HS-27A (cell line): Measurements from ENCODE around the gene ADAM11.
"Not testable (repeated sequence)": the region's sequence is repeated elsewhere in the genome, so short reads cannot be mapped to it uniquely, and the experiment has no call there.

Experiments used
- DNase-seq: peaks from one replicate; pipeline ENCODE4 v3.0.0-alpha.2; 2012; ENCODE audit warnings: low read depth, missing footprints

ADAM11 gene

GRCh38 chr17:44758414-44759085, at the start of gene ADAM11:
TSS of gene ADAM11 (plus strand) at chr17:44758988. CDS start at chr17:44759200, 212 bp downstream.
- no peak for DNase-seq

GRCh38 chr17:44719444-44719843, 39.3 kb upstream of the ADAM11 start:
- DNase-seq: no peak

GRCh38 chr17:44722254-44722653, 36.5 kb upstream of the ADAM11 start:
- no peak for DNase-seq

- DNase-seq: not testable (repeated sequence)
Observed at GRCh38 chr17:44726121-44726520, 32.7 kb upstream of the ADAM11 start.

GRCh38 chr17:44733753-44734152, 25.0 kb upstream of the ADAM11 start:
- DNase-seq: no peak

GRCh38 chr17:44734272-44734671, 24.5 kb upstream of the ADAM11 start:
- no peak for DNase-seq

- DNase-seq: no peak
Observed at GRCh38 chr17:44736551-44737240, 22.1 kb upstream of the ADAM11 start.

- DNase-seq: no peak
Observed at GRCh38 chr17:44738214-44738906, 20.4 kb upstream of the ADAM11 start.

- no peak for DNase-seq
Observed at GRCh38 chr17:44741316-44741715, 17.5 kb upstream of the ADAM11 start.

GRCh38 chr17:44745301-44745700, 13.5 kb upstream of the ADAM11 start:
- DNase-seq: no peak

- not testable (repeated sequence) for DNase-seq
Observed at GRCh38 chr17:44745738-44746137, 13.1 kb upstream of the ADAM11 start.

- no peak for DNase-seq
Observed at GRCh38 chr17:44747566-44747965, 11.2 kb upstream of the ADAM11 start.

GRCh38 chr17:44749076-44749979, 9.5 kb upstream of the ADAM11 start:
- DNase-seq: no peak

GRCh38 chr17:44749980-44750318, 8.8 kb upstream of the ADAM11 start:
- DNase-seq: no peak

- DNase-seq: no peak
Observed at GRCh38 chr17:44751331-44751730, 7.5 kb upstream of the ADAM11 start.

- no peak for DNase-seq
Observed at GRCh38 chr17:44751806-44752205, 7.0 kb upstream of the ADAM11 start.

GRCh38 chr17:44752953-44753861, 5.6 kb upstream of the ADAM11 start:
- no peak for DNase-seq

GRCh38 chr17:44754276-44754675, 4.5 kb upstream of the ADAM11 start:
- no peak for DNase-seq

- not testable (repeated sequence) for DNase-seq
Observed at GRCh38 chr17:44755180-44755579, 3.6 kb upstream of the ADAM11 start.

- DNase-seq: no peak
Observed at GRCh38 chr17:44757045-44757917, 1.5 kb upstream of the ADAM11 start.
